CD4-positive, alpha-beta T cell treated with Interleukin-4 for 4 hours (primary cell): Measurements from ENCODE around the gene AK9.
A peak's percentile ranks its signal among the peaks of the same experiment; 100 is the strongest.
"Not testable (repeated sequence)": the region's sequence is repeated elsewhere in the genome, so short reads cannot be mapped to it uniquely, and the experiment has no call there.

ENCODE experiments used
- DNase-seq: peaks from one replicate; pipeline ENCODE4 v3.0.0-alpha.2; 2020

The AK9 gene

DNA sequence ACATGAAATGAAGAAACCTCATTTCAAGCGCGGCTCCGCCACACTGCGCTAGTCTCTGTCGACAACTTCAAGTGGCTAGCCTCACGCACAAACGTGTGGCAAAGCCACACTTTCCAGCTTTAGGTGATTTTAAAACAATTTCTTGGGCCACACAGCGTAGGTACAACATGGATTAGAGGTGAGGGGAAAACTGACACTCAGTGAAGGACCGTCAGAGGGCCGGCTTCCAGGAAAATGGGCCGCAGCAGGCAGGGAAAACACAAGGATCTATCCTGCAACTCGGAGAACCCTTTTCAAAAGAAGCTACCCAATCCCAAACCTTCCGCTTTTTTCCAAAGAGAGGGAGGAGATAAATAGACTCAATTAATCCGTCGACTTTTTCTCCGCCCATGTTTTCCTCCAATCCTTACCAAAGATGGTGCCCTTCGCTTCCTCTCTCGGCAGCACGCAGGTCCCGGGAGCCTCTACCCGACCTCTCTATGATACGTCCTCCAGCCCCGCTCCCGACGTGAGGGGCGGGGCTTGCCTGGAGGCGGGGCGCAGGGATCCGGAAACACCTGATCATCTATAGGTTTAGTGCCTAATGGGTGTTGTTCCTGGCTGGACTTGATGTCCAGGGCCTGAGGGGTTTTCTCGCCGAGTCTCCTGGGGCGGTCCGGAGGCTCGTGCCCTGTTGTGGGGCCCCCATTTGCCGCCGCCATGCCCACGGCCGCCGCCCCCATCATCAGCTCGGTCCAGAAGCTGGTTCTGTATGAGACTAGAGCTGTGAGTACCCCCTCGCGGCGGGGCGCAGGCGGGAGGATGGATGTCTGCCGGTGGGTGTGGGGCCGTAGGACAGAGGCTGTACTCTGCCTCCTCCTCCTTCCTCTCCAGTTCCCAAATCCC, at the start of gene AK9, which contains the start of gene FIG4:
Gene AK9 (minus strand): TSS at position 466 of the 885 bp plus-strand sequence. CDS start 15,457 bp downstream, outside the sequence.
Gene FIG4 (plus strand): TSS at position 560 of the 885 bp plus-strand sequence. CDS start 140 bp downstream, at position 700.
- DNase-seq = peak; percentile 90

DNA sequence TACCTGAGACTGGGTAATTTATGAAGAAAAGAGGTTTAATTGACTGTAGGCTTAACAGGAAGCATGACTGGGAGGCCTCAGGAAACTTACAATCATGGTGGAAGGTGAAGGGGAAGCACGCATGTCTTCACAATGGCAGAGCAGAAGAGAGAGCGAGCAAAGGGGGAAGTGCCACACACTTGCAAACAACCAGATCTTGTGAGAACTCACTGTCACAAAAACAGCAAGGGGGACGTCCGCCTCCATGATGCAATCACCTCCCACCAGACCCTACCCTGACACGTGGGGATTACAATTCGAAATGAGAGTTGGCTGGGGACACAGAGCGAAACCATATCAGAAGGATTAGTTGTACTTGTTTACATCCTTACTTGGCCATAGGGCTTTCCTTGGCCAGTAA, 49.8 kb upstream of the AK9 start:
- no peak for DNase-seq

GRCh38 chr6:109739686-109740085, 48.7 kb upstream of the AK9 start:
- DNase-seq = no peak

DNA sequence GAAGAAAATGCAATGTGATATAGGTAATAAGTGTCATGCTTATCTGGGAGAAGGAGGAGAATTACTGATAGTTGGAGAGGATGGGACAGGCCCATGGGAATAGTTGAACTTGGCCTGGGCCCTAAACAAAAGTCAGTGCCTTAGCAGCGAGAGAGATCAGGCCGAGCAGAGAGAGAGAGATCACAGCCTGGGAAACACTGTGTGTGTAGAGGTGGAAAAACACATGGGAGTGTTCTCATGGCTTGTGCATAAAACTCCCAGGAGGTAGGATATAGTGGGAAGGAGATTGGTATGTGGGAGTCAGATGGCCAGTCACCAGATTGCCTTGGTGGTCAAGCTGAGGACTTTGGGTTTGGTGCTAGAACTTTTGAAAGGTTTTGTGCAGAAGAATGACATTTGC, 47.7 kb upstream of the AK9 start:
- DNase-seq = no peak

DNA sequence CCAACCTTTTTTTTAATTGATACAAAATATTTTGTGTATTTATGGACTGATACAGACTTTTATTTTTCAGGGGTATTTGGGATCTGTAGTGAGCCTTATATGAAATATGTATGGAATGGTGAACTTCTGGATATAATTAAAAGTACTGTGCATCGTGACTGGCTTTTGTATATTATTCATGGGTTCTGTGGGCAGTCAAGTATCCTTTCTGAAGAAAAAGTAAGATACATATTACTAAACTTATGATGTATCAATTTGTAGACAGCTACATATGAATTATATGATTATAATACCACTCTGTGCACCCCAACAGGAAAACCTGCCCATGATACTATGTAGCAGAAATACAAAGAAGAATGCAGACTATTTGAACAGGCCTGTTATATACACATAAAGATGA, 47.3 kb upstream of the AK9 start:
- DNase-seq = no peak

DNA sequence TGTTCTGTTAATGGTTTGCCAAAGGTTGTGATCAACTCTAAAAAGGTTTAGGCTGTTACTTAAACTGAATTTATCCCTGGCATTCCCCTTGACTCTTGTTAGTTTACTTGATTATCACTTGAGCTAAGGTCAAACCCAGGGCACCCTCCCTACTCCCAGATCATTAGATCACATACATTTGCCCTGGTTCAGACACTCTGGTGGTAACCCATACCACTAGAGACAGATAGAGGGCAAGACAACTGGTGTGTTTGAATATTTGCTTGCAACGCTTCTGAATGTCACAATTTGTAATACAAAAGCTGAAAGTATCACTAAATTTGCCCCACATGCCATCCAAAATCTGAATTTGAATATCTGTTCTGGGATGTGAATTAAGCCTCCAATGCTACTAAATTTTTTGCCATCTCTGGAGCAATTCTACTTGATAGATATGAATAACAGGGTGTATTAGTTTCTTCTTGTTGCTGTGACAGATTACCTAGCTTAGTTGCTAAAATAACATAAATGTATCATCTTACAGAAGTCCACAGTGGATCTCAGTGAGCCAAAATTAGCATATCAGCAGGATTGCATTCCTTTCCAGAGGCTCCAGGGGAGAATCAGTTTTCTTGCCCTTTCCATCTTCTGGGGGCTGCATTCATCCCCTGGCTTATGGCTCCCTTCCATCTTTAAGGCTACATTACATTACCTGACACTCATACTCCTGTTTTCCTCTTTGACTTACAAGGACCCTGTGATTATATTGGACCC, 45.4 kb upstream of the AK9 start:
- DNase-seq = no peak

DNA sequence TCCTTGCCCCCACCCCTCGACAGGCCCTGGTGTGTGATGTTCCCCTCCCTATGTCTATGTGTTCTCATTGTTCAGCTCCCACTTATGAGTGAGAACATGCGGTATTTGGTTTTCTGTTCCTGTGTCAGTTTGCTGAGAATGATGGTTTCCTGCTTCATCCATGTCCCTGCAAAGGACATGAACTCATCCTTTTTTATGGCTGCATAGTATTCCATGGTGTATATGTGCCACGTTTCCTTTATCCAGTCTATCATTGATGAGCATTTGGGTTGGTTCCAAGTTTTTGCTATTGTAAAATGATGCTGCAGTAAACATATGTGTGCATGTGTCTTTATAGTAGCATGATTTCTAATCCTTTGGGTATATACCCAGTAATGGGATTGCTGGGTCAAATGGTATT, 34.2 kb upstream of the AK9 start:
- not testable (repeated sequence) for DNase-seq

DNA sequence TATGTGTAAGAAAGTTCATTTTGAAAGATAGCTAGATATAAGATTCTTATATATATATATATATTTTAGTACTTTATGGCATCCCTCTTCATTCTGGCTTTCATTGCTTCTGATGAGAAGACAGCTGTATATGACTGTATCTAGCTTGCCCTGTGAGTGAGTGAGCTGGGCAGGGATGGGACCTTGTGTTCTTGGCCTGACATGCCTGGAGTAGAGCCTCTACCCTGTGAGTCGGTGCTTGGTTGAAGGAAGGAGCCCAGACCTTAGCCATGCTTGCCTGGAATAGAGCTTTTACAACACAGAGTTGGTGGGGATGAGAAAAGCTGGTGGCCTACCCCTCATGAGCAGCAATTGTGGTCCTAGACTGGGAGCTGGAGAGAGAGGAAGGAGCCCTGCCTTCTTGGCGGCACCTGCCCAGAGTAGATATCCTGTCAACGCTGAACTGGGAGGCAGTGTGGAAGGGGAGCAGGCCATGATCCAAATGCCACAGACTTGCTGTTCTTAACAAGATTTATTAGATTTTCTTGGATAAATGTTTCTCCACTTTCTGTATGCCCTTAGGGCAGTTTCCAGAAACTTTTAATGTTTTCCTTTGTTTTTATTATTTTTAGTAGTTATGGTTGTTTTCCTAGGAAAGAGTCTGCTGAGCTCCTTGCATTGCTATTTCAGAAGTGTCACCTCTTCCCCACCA, 31.7 kb upstream of the AK9 start:
- no peak for DNase-seq

- DNase-seq = no peak
These were observed 31.0 kb upstream of the AK9 start for GRCh38 chr6:109722011-109722410.

DNA sequence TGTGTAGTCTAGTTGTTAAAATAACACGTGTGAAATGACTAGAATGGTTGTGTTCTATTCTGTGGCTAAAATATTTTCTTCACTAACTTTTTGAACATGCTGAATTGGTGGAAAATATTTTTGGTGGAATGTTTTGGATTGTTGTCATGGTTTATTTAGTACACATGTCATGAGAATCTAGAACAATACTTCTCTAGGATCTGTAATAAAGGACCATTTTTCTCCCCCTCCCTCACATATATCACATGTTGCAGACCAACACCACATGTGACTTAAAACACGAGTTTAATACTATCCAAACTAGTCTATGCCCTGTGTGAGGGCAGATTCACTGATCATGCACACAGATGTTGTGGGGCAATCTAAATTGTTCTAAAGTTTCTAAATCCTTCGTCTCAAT, 29.3 kb upstream of the AK9 start:
- DNase-seq = no peak

GRCh38 chr6:109718991-109719390, 28.0 kb upstream of the AK9 start:
- no peak for DNase-seq

GRCh38 chr6:109717971-109718370, 27.0 kb upstream of the AK9 start:
- DNase-seq = no peak

DNA sequence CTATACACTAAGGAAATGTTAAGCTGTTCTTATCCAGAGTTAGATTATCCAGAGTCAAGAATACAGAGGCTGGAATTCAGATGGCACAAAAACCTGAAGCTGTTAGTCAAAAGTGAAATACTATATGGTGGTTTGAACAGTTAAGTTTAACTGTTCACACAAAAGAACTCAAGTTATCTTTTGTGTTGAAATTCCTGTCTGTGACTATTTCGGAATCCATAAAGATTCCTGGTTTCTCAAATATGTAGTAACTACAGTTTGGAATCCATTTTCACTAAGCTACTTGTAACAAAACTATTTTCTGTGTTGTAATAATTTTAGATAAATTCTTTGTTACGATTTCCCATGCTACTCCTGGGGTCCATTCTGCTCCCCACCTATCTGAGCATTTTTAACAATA, 24.6 kb upstream of the AK9 start:
- DNase-seq = no peak

- no peak for DNase-seq
These were observed 23.6 kb upstream of the AK9 start for GRCh38 chr6:109714611-109715010.

- DNase-seq = no peak
These were observed 23.2 kb upstream of the AK9 start for GRCh38 chr6:109714166-109714565.

- DNase-seq = no peak
These were observed 22.1 kb upstream of the AK9 start for GRCh38 chr6:109713097-109713496.

GRCh38 chr6:109708099-109708498, 17.1 kb upstream of the AK9 start:
- not testable (repeated sequence) for DNase-seq

GRCh38 chr6:109706513-109706912, 15.5 kb upstream of the AK9 start:
- DNase-seq = no peak

- peak; percentile 76 for DNase-seq
These were observed 14.3 kb upstream of the AK9 start for GRCh38 chr6:109705258-109705657.

- DNase-seq = peak; percentile 10
These were observed 11.8 kb upstream of the AK9 start for GRCh38 chr6:109702791-109703190.

GRCh38 chr6:109701774-109702173, 10.8 kb upstream of the AK9 start:
- DNase-seq = no peak

GRCh38 chr6:109701221-109701620, 10.2 kb upstream of the AK9 start:
- no peak for DNase-seq

DNA sequence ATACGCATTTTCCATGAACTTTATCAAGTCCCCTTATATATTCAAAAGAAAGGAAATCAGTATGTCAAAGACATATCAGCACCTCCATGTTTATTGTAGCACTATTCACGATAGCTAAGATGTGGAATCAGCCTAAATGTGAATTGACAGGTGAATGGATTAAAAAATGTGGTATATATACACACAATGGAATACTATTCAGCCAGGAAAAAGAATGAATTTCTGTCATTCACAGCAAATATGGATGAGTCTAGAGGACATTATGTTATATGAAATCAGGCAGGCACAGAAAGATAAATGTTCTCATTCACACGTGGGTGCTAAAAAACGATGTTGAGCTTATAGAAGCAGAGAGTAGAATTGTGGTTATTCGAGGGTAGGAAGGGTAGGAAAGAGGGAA, 5.4 kb upstream of the AK9 start:
- DNase-seq = no peak
